ENCODE measurements around the gene DMRTC2. TPM values are rescaled to one million over a fixed set of nuclear protein-coding genes. Genes with fewer than 3 reads are reported as not detected.

Gene DMRTC2
- polyA plus RNA-seq, result not detected in 2 replicates

DNA sequence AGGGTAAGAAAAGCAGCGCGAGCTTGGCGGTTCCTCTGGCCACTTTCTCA, at the start of gene DMRTC2:
Gene DMRTC2, plus strand, starts transcription at position 42 of the 50 bp plus-strand sequence. CDS start 2,387 bp downstream, outside the sequence.

GRCh38 chr19:41796362-41796761, 48.5 kb upstream of the DMRTC2 start, which contains the start of gene CEACAM3:
Gene CEACAM3, plus strand, starts transcription at chr19:41796587. Its CDS starts 91 bp downstream, at chr19:41796678.

GRCh38 chr19:41844601-41845000, 241 bp upstream of the DMRTC2 start, which contains the start of gene LYPD4:
Gene LYPD4, minus strand, starts transcription at chr19:41844683. Its CDS starts 5,398 bp downstream, at chr19:41839285.

GRCh38 chr19:41859618-41860418, 15.0 kb downstream of the DMRTC2 start, which contains the start of gene RPS19:
Gene RPS19, plus strand, starts transcription at chr19:41860255. Its CDS starts 520 bp downstream, at chr19:41860775.

DNA sequence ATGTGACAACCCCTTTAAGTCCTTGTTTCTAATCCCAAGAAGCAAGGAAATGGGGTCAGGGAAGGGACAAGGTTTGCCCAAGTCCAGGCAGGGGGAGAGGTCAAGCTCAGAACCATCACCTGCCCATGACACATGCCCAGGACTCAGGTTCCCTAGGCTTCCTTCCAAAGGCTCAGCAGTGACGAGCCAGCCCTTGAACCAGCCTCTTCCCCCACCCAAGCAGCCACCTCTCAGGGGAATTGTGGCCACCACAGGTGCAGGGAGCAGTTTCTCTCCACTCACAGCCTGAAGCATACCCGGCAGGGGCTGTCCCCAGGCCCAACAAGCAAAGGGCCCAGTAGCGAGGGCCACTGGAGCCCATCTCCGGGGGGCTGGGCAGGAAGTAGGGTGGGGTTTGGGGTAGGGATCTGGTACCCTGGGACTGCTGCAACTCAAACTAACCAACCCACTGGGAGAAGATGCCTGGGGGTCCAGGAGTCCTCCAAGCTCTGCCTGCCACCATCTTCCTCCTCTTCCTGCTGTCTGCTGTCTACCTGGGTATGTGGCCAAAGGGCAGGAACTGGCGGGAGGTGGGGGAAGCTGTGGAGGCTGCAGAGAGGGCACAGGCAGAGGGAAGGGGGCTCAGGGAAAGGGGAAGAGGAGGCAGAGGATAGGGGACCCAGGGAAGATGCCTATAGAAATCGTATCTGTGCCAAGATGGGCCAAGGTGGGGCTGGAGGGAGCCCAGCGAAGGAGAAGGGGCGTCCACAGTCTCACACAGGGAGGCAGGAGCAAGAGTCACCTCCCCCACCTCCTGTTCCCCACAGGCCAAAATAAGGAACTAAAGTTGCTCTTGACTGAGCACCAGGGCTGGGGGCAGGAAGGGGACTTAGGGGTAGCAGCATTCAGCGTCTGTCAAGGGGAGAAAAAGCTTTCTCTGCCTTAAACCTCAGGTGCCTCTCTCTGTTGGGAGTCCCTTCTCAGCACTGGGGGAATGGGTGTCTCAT, 32.3 kb downstream of the DMRTC2 start, which contains the start of gene CD79A:
Gene CD79A, plus strand, starts transcription at position 433 of the 986 bp plus-strand sequence. Its CDS starts 26 bp downstream, at position 459.

GRCh38 chr19:41882568-41883462, 38.0 kb downstream of the DMRTC2 start, which contains the start of gene ARHGEF1:
Gene ARHGEF1, plus strand, starts transcription at chr19:41883184. Its CDS starts 4,899 bp downstream, at chr19:41888083.

Other genes with a start within 250 kb of the DMRTC2 start
- not detected in 2 replicates for gene CEACAM4, start 218.0 kb upstream of the DMRTC2 start, polyA plus RNA-seq
- gene CEACAM7, start 156.8 kb upstream of the DMRTC2 start, polyA plus RNA-seq, result 2.4 TPM in 1 of 2 replicates, not detected in the other
- gene CEACAM5, start 136.4 kb upstream of the DMRTC2 start, polyA plus RNA-seq, result not detected in 2 replicates
- gene CEACAM6, start 89.5 kb upstream of the DMRTC2 start, polyA plus RNA-seq, result not detected in 2 replicates
- gene CEACAM3, start 48.5 kb upstream of the DMRTC2 start, polyA plus RNA-seq, result not detected in 2 replicates
- not detected in 2 replicates for gene LYPD4, start 359 bp upstream of the DMRTC2 start, polyA plus RNA-seq
- 1,193 and 1,462 TPM in 2 replicates for gene RPS19, start 15.2 kb downstream of the DMRTC2 start, polyA plus RNA-seq
- not detected in 2 replicates for gene CD79A, start 32.2 kb downstream of the DMRTC2 start, polyA plus RNA-seq
- gene ARHGEF1, start 38.1 kb downstream of the DMRTC2 start, polyA plus RNA-seq, result 0.46 and 0.52 TPM in 2 replicates
- gene ERFL, start 83.4 kb downstream of the DMRTC2 start, polyA plus RNA-seq, result not detected in 2 replicates
- 148 and 157 TPM in 2 replicates for gene RABAC1, start 114.3 kb downstream of the DMRTC2 start, polyA plus RNA-seq
- 128 and 179 TPM in 2 replicates for gene ATP1A3, start 149.2 kb downstream of the DMRTC2 start, polyA plus RNA-seq
- 0.29 and 0.40 TPM in 2 replicates for gene GRIK5, start 225.2 kb downstream of the DMRTC2 start, polyA plus RNA-seq
- 1.5 and 1.8 TPM in 2 replicates for gene ZNF574, start 231.1 kb downstream of the DMRTC2 start, polyA plus RNA-seq